Measurements from ENCODE around the gene CHD9NB.

DNA sequence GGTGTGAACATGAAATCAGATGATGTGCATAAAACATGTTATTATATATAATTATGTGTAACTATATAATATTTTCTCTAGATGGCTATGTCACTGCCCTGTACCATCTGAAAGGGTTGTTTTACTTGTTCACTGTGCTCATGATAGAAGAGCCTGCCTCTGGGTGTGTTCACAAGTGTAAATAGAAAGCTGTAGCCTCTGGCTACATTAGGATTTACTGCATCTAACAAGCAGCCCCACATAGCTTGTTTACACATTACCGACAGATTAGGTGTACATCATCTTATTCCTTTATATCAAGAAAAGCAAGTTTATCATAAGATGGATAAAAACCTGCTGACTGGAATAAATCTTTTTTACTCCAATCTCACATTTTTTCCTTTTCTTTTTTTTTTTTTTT lies 48.2 kb upstream of the CHD9NB start:
- TF ChIP-seq, protein P1, sequence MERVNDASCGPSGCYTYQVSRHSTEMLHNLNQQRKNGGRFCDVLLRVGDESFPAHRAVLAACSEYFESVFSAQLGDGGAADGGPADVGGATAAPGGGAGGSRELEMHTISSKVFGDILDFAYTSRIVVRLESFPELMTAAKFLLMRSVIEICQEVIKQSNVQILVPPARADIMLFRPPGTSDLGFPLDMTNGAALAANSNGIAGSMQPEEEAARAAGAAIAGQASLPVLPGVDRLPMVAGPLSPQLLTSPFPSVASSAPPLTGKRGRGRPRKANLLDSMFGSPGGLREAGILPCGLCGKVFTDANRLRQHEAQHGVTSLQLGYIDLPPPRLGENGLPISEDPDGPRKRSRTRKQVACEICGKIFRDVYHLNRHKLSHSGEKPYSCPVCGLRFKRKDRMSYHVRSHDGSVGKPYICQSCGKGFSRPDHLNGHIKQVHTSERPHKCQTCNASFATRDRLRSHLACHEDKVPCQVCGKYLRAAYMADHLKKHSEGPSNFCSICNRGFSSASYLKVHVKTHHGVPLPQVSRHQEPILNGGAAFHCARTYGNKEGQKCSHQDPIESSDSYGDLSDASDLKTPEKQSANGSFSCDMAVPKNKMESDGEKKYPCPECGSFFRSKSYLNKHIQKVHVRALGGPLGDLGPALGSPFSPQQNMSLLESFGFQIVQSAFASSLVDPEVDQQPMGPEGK (CRISPR knock-in tag; IDR thresholded peaks at IDR 0.05; ENCODE audit: borderline replicate concordance): no peak
- no peak for TF ChIP-seq SNAI2 (CRISPR knock-in tag; IDR thresholded peaks at IDR 0.05)
- no peak for TF ChIP-seq ZNF8 (CRISPR knock-in tag; IDR thresholded peaks at IDR 0.05)
- TF ChIP-seq ESRRG (CRISPR knock-in tag; IDR thresholded peaks at IDR 0.05): no peak
- no peak for TF ChIP-seq BACH2 (CRISPR knock-in tag; IDR thresholded peaks at IDR 0.05; ENCODE audit: borderline replicate concordance)

All from SK-N-SH treated with all-trans-retinoic acid at 6 μM for 48 hours (cell line).